PC-9 (cell line): ENCODE results near the gene CARMIL1. TPM values are rescaled to one million over a fixed set of nuclear protein-coding genes. Genes with fewer than 3 reads are reported as not detected.

Experiments
- BruUV-seq: library from RNA; stranded (reverse); fragments of 400-500 nt; replicated peaks from 2 replicates; lab custom pipeline; 2021; lab: Mats Ljungman, UMichigan
- CTCF ChIA-PET: fragments of 300-600 bp; sonication (Branson Sonifier 250); formaldehyde crosslinking; loops from one replicate; lab custom pipeline; 2022; ENCODE audit warnings: antibody characterized with exemption; lab: Charles Lee
- POLR2A ChIA-PET: fragments of 300-600 bp; sonication (Branson Sonifier 250); formaldehyde crosslinking; loops from one replicate; lab custom pipeline; 2022; ENCODE audit warnings: antibody characterized with exemption; ENCODE audit not compliant: unreplicated experiment; lab: Charles Lee
- DNase-seq, 2 experiments: peaks; one replicate each; pipeline versions ENCODE4 v3.0.0 to v3.0.0-alpha.2; 2015 to 2022; ENCODE audit warnings: mixed read lengths in 1 of 2
- H2AFZ ChIP-seq: fragments of 200-600 bp; sonication (generic); 2 replicates; pipeline ENCODE4 v1.8.1; 2017; ENCODE audit warnings: antibody characterized with exemption
- H3F3A ChIP-seq: fragments of 200-600 bp; sonication (generic); 2 replicates; pipeline ENCODE4 v1.8.1; 2017; ENCODE audit warnings: antibody characterized with exemption, mild to moderate bottlenecking, low read depth; ENCODE audit not compliant: insufficient read depth
- H3K27ac ChIP-seq: fragments of 200-600 bp; sonication (generic); 2 replicates; pipeline ENCODE4 v1.6.1; 2016; ENCODE audit warnings: mixed run types
- H3K27me3 ChIP-seq: fragments of 200-600 bp; sonication (generic); 2 replicates; pipeline ENCODE4 v1.6.1; 2016; ENCODE audit warnings: low read depth, mixed run types; ENCODE audit not compliant: insufficient read depth
- H3K36me3 ChIP-seq: fragments of 200-600 bp; sonication (generic); 2 replicates; pipeline ENCODE4 v1.6.1; 2016; ENCODE audit warnings: low read depth, mixed run types
- H3K4me1 ChIP-seq: fragments of 200-600 bp; sonication (generic); replicated peaks from 2 replicates; pipeline ENCODE4 v1.6.1; 2016; ENCODE audit warnings: mixed run types; ENCODE audit not compliant: insufficient read depth
- H3K4me2 ChIP-seq: fragments of 200-600 bp; sonication (generic); 2 replicates; pipeline ENCODE4 v1.6.1; 2017; ENCODE audit warnings: mixed run types
- H3K4me3 ChIP-seq: fragments of 200-600 bp; sonication (generic); 2 replicates; pipeline ENCODE4 v1.6.1; 2016; ENCODE audit warnings: mixed run types
- H3K79me2 ChIP-seq: fragments of 200-600 bp; sonication (generic); 2 replicates; pipeline ENCODE4 v1.6.1; 2017; ENCODE audit warnings: low read depth, mixed run types
- H3K9me2 ChIP-seq: fragments of 200-600 bp; sonication (generic); 2 replicates; pipeline ENCODE4 v1.8.1; 2017; ENCODE audit warnings: mild to moderate bottlenecking; ENCODE audit not compliant: insufficient read depth
- H3K9me3 ChIP-seq: fragments of 200-600 bp; sonication (generic); 2 replicates; pipeline ENCODE4 v1.8.1; 2016; ENCODE audit warnings: low read depth; ENCODE audit not compliant: insufficient read depth
- H4K20me1 ChIP-seq: fragments of 200-600 bp; sonication (generic); 2 replicates; pipeline ENCODE4 v1.8.1; 2017; ENCODE audit not compliant: insufficient read depth
- CTCF ChIP-seq: fragments of 200-600 bp; sonication (generic); conservative IDR thresholded peaks from 2 replicates; pipeline ENCODE4 v1.6.1; 2017; ENCODE audit warnings: mixed run types, antibody characterized with exemption, mild to moderate bottlenecking, moderate library complexity
- EZH2 ChIP-seq: fragments of 200-600 bp; sonication (generic); IDR thresholded peaks from 2 replicates; pipeline ENCODE4 v1.8.0; 2017; ENCODE audit warnings: antibody characterized with exemption, low read depth
- intact Hi-C: fragments of 100-400 bp; cut with micrococcal nuclease; formaldehyde crosslinking; loops from one replicate; pipeline ENCODE4 v1.10.0; 2022; ENCODE audit not compliant: unreplicated experiment
- total RNA-seq: library from RNA; stranded (reverse); gene quantifications from 2 replicates; pipeline ENCODE4 v1.2.3, GENCODE V29; 2021

CARMIL1 gene
- total RNA-seq, 1 experiment from 2014 or later: 33.1 TPM

GRCh38 chr6:25351485-25351884 is 72.3 kb downstream of the CARMIL1 start:
- Histone ChIP-seq H3K4me3 (no peak overlapping the region), H2AFZ (no peak overlapping the region), H4K20me1 (0 out of 2 replicates have a peak, but pooled peaks cover 3% of the 10 kb centered on the region), H3K27ac (no peak overlapping the region), H3K4me1 (no peaks in the 10 kb centered on the region), H3K9me2 (no peaks in the 10 kb centered on the region), H3K9me3 (no peaks in the 10 kb centered on the region), H3K4me2 (no peak overlapping the region), H3K36me3 (no peaks in the 10 kb centered on the region), H3K27me3 (no peaks in the 10 kb centered on the region), H3K79me2 (0 out of 2 replicates have a peak, but pooled peaks cover 6% of the 10 kb centered on the region), H3F3A (no peaks in the 10 kb centered on the region; the same call in 1 of the 2 replicates)
- no peak for TF ChIP-seq CTCF
- BruUV-seq: no TSS peak
- intact Hi-C loops: no loop called here
- CTCF ChIA-PET: no interaction called here
- no peak for DNase-seq
- POLR2A ChIA-PET: no interaction called here

GRCh38 chr6:25352285-25352684 is 73.1 kb downstream of the CARMIL1 start:
- H3K27me3 ChIP-seq: no peaks in the 10 kb centered on the region
- 0 out of 2 replicates have a peak, but pooled peaks cover 3% of the 10 kb centered on the region for H4K20me1 ChIP-seq
- H3F3A ChIP-seq: no peaks in the 10 kb centered on the region; the same call in 1 of the 2 replicates
- CTCF ChIA-PET: no interaction called here
- no peaks in the 10 kb centered on the region for H3K9me3 ChIP-seq
- TF ChIP-seq CTCF: no peak
- no peak for TF ChIP-seq EZH2
- no peak for DNase-seq
- no peak overlapping the region for H3K27ac ChIP-seq
- H2AFZ ChIP-seq: no peak overlapping the region
- no peak overlapping the region for H3K4me2 ChIP-seq
- POLR2A ChIA-PET: no interaction called here
- H3K4me3 ChIP-seq: no peak overlapping the region
- H3K9me2 ChIP-seq: no peaks in the 10 kb centered on the region
- H3K79me2 ChIP-seq: 0 out of 2 replicates have a peak, but pooled peaks cover 6% of the 10 kb centered on the region
- H3K4me1 ChIP-seq: no peaks in the 10 kb centered on the region
- no peaks in the 10 kb centered on the region for H3K36me3 ChIP-seq
- no TSS peak for BruUV-seq
- intact Hi-C loops: no loop called here

- CTCF ChIA-PET: no interaction called here
- no peak for DNase-seq
- intact Hi-C loops: no loop called here
Measured at GRCh38 chr6:25354078-25354932, 75.1 kb downstream of the CARMIL1 start.

More at GRCh38 chr6:25354078-25354932, 75.1 kb downstream of the CARMIL1 start:
- Histone ChIP-seq H4K20me1 (0 out of 2 replicates have a peak, but pooled peaks cover 3% of the 10 kb centered on the region), H3K36me3 (no peaks in the 10 kb centered on the region), H3K9me3 (no peaks in the 10 kb centered on the region), H3K9me2 (no peaks in the 10 kb centered on the region), H3K4me1 (no peaks in the 10 kb centered on the region), H3F3A (0 out of 2 replicates have a peak, but pooled peaks cover 4% of the 10 kb centered on the region), H3K79me2 (0 out of 2 replicates have a peak, but pooled peaks cover 8% of the 10 kb centered on the region), H3K4me3 (no peak overlapping the region), H2AFZ (no peak overlapping the region), H3K27ac (no peak overlapping the region), H3K4me2 (no peak overlapping the region), H3K27me3 (no peaks in the 10 kb centered on the region)
- no TSS peak for BruUV-seq
- no peak for TF ChIP-seq EZH2
- TF ChIP-seq CTCF: no peak
- POLR2A ChIA-PET: no interaction called here
